ENCODE data around the gene ZNF77. TPM values are rescaled to one million over a fixed set of nuclear protein-coding genes. Genes with fewer than 3 reads are reported as not detected.

The ZNF77 gene
- total and polyA plus RNA-seq, 9 donors: 3.0 to 7.4 (median 5.2) TPM

GRCh38 chr19:2960120-2960519, 15.3 kb upstream of the ZNF77 start:
- DNase-seq: no peak
- intact Hi-C loops (cut with DNase I): loop anchor here in 2 of 4 donors (5.0 to 10.0 kb wide), 2 partner anchors 135 to 202 kb away; partner anchors contain the start of gene GNA11 (in 1 of the 2)
- H3K27ac ChIP-seq: no peak overlapping the region
- H3K36me3 ChIP-seq: no peaks in the 10 kb centered on the region
- WGBS, 3 donors: 79 to 84% (median 80%) methylated on average over 12 of the region's 12 CpGs
- no peaks in the 10 kb centered on the region for H3K4me1 ChIP-seq (ENCODE audit: insufficient read depth)
- H3K27me3 ChIP-seq: no peaks in the 10 kb centered on the region
- H3K4me3 ChIP-seq: no peak overlapping the region
- no peak for TF ChIP-seq POLR2A (IDR thresholded peaks at IDR 0.05)
- no peak for TF ChIP-seq EP300 (IDR thresholded peaks at IDR 0.05)
- TF ChIP-seq, protein P1, sequence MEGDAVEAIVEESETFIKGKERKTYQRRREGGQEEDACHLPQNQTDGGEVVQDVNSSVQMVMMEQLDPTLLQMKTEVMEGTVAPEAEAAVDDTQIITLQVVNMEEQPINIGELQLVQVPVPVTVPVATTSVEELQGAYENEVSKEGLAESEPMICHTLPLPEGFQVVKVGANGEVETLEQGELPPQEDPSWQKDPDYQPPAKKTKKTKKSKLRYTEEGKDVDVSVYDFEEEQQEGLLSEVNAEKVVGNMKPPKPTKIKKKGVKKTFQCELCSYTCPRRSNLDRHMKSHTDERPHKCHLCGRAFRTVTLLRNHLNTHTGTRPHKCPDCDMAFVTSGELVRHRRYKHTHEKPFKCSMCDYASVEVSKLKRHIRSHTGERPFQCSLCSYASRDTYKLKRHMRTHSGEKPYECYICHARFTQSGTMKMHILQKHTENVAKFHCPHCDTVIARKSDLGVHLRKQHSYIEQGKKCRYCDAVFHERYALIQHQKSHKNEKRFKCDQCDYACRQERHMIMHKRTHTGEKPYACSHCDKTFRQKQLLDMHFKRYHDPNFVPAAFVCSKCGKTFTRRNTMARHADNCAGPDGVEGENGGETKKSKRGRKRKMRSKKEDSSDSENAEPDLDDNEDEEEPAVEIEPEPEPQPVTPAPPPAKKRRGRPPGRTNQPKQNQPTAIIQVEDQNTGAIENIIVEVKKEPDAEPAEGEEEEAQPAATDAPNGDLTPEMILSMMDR (IDR thresholded peaks at IDR 0.05): no peak
- H3K9me3 ChIP-seq: no peaks in the 10 kb centered on the region

GRCh38 chr19:2957160-2957559, 12.4 kb upstream of the ZNF77 start:
- no peaks in the 10 kb centered on the region for H3K4me1 ChIP-seq (ENCODE audit: insufficient read depth)
- H3K9me3 ChIP-seq: no peaks in the 10 kb centered on the region
- H3K27ac ChIP-seq: no peak overlapping the region
- no peak overlapping the region for H3K4me3 ChIP-seq
- TF ChIP-seq, protein P1 (IDR thresholded peaks at IDR 0.05): no peak
- TF ChIP-seq POLR2A (IDR thresholded peaks at IDR 0.05): no peak
- TF ChIP-seq EP300 (IDR thresholded peaks at IDR 0.05): no peak
- intact Hi-C loops (cut with DNase I): loop anchor here (5.0 to 10.0 kb wide), 5 partner anchors 118 to 205 kb away; no protein-coding TSS in a partner anchor
- DNase-seq: no peak
- 88 to 94% (median 90%) methylated on average over 5 of the region's 5 CpGs for WGBS, 3 donors
- no peaks in the 10 kb centered on the region for H3K27me3 ChIP-seq
- no peaks in the 10 kb centered on the region for H3K36me3 ChIP-seq

DNA sequence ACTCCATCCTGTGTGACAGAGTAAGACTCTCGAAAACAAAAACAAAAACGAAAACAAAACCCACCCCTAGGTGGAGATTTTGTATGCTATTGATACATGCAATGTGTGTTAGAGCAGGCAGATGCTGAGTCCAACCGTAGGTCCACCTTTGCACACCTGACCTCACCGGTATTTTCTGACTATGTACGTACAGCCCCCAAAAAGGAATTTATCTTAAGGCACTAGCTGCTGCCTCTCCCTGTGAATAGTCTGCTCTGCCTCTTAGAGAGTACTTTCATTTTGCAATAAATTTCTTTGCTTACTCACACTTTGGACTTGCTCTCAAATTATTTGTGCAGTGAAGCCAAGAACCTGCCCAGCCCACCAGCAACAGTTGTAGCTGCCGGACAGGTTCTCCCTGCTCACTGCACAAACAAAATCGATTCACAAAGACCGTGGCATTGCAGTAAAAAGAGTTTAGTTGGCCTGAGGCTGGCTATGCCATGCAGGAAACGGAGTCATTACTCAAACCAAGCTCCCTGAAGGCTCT, 8.2 kb upstream of the ZNF77 start:
- H3K27me3 ChIP-seq: no peaks in the 10 kb centered on the region
- DNase-seq: no peak
- WGBS, 3 donors: 16 to 24% (median 20%) methylated on average over 9 of the region's 9 CpGs
- H3K4me1 ChIP-seq (ENCODE audit: insufficient read depth): peaks cover 3% of the 10 kb centered on the region
- TF ChIP-seq, protein P1 (IDR thresholded peaks at IDR 0.05): peak in 1 of 3 donors; percentile 8
- TF ChIP-seq EP300 (IDR thresholded peaks at IDR 0.05) (no peak), POLR2A (IDR thresholded peaks at IDR 0.05) (no peak)
- intact Hi-C loops (cut with DNase I): loop anchor here (10.0 kb wide), 4 partner anchors 122 to 202 kb away; no protein-coding TSS in a partner anchor
- no peak overlapping the region for H3K27ac ChIP-seq
- H3K36me3 ChIP-seq: no peaks in the 10 kb centered on the region
- H3K9me3 ChIP-seq: no peaks in the 10 kb centered on the region
- H3K4me3 ChIP-seq: peak overlapping the region; percentile 16

DNA sequence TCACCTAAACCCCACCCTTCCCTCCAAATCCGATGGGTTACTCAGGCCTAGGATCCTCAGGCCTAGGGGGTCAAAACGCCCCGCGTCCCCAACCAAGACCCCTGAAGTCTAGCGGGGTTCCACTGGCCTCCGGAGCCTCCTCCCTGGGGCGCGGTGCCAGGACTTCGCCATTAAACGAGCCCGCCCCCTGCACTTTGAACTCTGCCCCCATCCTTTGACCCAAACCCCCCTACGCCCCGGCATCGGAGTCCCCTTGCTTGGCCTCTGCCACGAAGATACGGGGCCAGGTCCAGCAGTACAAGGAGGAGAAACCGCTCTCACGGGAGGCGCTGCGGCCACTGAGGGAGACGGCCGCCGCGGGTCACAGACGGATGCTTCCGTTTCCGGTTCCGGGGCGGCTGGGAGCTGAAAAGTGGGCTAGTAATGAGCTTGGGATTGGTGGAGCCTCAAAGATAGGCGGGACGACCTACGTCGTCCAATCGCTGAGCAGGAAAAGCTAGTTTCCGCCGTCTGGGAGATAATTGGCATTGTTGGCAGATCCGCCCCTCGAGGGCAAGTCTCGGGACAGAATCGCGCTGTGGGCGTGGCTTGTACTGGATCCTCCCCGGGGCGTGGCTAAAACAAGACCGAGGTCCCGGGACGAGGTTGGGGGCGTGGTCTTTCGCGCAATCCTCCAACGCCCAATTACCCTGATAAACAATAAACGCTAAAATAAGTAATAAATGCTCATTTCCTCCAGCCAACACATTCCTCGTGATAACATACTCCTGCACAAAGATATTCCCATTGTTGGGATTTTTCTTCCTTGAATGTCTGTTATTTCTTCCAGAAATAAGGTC, 5.7 kb upstream of the ZNF77 start:
- no peaks in the 10 kb centered on the region for H3K36me3 ChIP-seq
- no peaks in the 10 kb centered on the region for H3K9me3 ChIP-seq
- TF ChIP-seq, protein P1 (IDR thresholded peaks at IDR 0.05): peak in 2 of 3 donors; percentile 10 to 21
- TF ChIP-seq POLR2A (IDR thresholded peaks at IDR 0.05): peak; percentile 96
- TF ChIP-seq EP300 (IDR thresholded peaks at IDR 0.05): peak; percentile 18
- peak overlapping the region; percentile 83 to 94 for H3K27ac ChIP-seq
- H3K4me1 ChIP-seq (ENCODE audit: insufficient read depth): peaks cover 3% of the 10 kb centered on the region
- DNase-seq: peak; percentile 100
- peak overlapping the region; percentile 91 for H3K4me3 ChIP-seq
- intact Hi-C loops (cut with DNase I): loop anchor here (10.0 kb wide), 4 partner anchors 124 to 204 kb away; no protein-coding TSS in a partner anchor
- WGBS, 3 donors: 0 to 1% (median 1%) methylated on average over 53 of the region's 53 CpGs
- no peaks in the 10 kb centered on the region for H3K27me3 ChIP-seq

Measured in ovary (tissue), 9 donors.